DMS79 (cell line): ENCODE measurements around the gene ATG2B.

ENCODE experiments used
- DNase-seq: peaks from one replicate; lab custom pipeline; 2025; lab: John Stamatoyannopoulos, UW

ATG2B gene

DNA sequence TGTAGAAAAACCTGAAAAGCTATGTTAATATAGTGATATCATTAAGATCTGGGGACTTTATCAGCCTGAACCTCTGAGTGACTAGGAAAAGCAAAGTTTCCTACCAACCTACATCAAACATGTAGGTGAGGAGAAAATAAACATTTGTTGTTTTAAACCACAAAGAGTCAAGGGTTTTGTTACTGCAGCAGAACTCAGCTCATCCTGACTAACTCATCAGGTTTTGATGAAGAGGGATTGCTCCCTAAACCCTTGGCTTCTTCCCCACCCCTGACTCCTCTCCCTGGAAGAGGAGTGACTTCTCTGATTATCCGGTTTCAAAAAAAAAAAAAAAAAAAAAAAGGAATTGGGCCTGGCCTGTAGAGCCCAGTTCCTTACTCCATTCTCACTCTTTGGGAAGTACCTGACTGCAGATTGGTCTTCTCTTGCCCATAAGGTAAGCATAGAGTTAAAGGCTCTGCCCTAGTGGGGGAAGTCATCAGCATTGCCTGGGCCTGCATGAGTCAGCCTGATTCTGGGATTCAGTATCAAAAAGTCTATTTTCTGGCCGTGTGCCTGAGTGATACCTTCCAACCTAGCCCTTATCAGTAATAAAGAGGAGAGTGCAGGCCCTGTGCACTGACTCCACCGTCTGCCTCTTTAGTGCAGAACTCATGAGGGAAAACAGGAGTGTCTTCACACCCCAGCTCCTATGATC, 90.2 kb downstream of the ATG2B start:
- DNase-seq: no peak

DNA sequence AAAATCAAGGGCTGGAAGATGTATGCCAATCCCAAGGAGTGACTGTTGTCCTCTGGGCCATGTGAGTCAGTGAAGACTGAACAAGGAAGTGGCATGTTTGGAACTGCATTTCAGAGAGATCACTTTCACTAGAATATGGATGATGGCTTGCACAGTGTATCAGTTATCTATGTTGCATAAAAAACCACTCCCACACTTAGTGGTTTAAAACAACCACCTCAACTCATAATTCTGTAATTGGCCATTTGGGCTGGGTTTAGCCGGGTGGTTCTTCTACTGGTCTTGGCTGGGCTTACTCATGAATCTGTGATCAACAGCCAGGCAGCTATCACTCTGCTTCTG, 91.7 kb downstream of the ATG2B start:
- no peak for DNase-seq

DNA sequence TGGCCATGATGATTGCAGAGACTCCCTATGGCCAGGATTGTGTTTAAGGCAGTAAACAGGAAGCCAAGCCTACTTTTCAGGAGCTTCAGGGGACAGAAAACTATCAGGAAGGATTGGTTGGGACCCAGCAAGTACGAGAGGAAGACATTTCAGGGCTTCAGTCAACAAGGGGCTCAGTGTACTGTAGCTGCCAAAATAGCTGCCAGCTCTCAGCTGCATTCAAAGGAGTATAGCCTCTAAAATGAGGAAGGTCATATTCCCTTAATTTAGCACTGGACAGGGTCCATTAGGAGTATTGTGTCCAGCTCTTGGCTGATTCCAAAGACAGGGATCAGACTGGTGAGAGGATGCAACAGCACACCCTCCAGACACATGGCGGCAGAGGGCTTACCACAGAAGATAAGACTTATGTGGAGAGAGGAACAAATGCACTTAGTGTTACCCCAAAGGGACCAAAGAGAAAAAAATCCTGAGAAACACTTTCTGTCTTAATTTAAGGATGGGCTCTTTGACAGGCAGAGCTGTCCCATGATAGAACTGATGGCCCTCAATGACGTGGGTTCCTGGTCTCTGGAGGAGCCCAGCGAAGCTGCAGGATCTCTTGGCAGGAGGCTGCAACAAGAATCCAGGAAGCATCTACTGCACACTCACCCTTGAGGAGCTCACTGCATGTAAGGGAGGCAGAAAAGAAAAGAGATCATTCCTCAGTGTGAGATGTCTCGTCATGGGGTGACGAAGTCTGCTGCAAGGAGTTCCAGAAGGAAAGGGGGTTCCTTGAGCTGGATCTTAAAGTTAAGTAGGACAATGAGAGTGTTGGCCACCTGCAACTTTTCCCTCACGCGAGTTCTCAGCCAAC, 92.3 kb downstream of the ATG2B start:
- no peak for DNase-seq

DNA sequence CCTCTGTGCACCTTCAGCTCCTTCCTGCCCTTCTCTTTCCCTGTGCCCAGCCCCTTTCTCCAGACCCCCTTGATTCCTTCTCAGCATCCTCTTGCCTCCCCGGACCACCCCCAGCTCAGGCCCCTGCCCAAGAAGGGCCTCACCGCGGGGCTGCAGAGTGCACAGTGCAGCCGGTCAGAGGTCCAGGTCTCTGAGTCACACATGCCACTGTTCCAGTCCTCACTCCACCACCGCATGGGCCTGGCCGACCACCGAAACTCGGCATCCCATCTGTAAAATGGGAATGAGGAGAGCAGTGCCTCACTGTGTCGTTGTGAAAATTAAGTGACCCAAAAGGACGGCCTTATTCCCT, 93.8 kb downstream of the ATG2B start:
- no peak for DNase-seq

DNA sequence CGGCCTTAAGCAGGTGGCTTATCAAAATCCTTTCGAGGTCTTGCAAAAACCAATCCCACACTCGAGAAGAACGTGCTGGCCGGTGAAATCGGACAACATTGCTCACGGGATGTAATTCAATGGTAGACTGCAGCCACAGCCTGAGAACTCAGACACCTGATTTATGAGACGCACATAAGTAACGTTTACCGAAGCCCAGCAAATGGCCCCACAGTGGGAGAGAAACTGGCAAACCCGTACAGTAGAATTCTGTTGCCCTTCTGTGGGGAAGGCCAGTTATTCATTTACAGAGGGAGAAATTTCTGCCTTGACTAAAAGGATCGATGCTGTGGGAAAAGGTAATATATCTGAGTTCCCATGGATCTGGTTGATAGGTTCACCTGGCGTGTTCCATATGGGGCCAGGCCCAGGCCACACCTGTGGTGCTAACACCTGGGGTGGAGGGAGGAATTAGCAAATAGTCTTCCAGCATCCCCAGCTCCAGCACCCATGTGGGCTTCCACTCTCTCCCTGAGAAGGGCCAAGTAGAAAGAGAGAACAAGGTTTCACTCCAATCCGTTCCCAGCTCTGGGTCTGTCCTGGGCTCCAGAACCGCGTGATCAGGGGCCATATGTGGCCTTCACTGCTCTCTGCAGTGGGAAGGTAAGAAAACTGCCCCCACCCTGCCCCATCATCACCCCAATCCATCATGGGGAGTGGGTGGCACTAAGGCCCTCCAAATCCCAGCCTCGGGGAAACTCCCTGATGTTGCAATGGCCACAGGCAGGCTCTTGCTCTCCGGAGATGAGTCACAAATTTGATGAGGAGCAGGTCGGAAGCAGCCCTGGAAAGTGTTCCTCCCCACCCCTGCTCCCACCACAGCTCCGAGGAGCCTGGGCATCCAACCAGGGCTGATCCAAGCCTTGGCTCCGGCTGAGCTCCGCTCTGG, 94.4 kb downstream of the ATG2B start:
- DNase-seq: no peak

DNA sequence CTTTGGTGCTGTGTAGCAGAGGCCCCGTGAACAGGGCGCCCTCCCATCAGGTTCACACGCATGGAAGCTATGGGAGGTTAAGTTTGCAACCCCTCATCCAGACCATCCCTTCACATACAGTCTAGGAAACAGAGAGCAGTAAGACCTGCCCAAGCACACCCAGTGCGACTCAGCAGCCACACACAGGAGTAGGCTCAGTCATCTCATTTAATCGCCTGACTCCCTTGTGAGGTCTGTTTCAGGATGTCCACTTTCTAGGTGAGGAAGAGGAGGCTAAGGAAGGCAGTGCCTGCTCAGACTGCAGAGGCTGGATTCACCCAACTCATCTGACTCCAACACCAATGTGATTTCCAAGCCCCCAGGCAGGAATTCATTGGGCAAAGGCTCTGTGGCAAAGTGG, 95.2 kb downstream of the ATG2B start:
- no peak for DNase-seq

DNA sequence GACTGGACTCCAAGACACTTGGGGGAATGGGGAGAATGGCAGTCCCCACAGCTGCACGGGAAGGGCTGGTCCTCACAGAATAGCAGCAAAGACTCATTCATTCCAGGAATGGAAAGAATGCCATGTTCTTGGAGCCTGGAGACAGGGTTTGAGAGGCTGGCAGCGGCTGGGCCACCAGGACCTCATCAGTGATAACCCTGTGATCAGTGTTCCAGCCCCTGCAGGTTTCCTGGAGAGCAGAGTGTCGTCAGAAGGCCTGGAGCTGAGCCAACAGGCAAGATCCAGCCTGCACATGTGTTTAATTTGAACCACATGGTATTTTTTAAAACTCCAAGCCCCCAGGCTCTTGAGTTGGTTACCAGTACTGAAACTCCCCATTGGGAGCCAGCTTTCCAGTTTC, 95.8 kb downstream of the ATG2B start:
- DNase-seq: peak; percentile 39

DNA sequence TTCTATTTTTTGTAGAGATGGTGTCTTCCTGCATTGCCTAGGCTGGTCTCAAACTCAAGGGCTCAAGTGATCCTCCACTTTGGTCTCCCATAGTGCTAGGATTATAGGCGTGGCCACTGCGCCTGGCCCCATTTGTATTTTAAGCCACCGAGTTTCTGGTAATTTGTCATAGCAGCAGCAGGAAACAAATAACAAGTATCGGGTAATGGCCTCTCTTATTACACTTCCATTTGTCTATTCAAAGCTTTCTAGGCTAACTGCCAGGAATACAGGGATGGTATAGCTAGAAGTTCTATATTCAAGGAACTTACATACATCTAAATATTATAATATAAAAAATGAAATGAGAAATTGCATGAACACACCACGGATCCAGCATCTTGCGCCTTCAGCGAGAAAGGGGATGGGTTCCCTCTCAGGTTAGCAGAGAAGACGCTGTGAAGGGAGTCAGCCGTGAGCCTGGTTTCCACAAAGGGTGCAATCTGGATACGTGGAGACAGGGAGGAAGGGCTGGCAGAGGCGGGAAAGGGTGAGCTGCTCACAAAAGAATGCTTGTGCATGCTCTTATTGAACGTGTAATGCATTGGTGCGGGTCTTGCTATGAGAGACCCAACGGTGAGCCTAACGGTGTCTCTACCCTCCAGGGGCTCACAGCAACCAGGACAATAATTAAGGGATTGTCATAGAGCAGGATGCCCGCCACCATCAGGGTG, 97.6 kb downstream of the ATG2B start:
- DNase-seq: peak; percentile 36

DNA sequence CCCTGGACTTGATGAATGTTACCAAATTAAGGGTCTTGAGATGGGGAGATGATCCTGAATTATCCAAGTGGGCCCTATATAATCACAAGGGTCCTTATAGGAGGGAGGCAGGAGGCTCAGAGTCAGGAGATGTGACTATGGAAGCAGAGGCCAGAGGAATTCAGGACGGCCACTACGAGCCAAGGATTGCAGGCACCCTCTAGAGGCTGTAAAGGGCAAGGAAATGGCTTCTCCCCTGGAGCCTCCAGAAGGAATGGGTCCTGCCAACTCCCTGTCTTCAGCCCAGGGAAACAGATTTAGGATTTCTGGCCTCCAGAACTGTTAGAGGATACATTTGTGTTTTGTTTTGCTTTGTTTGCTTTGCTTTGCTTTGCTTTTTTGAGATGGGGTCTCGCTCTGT, 98.3 kb downstream of the ATG2B start:
- no peak for DNase-seq

DNA sequence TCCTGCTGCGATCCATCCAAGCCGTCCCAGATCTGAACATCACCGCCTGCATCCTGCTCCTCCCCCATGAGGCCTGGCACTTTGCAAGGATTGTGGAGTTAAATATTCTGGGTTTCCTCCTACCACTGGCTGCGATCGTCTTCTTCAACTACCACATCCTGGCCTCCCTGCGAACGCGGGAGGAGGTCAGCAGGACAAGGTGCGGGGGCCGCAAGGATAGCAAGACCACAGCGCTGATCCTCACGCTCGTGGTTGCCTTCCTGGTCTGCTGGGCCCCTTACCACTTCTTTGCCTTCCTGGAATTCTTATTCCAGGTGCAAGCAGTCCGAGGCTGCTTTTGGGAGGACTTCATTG, 99.0 kb downstream of the ATG2B start:
- DNase-seq: no peak

DNA sequence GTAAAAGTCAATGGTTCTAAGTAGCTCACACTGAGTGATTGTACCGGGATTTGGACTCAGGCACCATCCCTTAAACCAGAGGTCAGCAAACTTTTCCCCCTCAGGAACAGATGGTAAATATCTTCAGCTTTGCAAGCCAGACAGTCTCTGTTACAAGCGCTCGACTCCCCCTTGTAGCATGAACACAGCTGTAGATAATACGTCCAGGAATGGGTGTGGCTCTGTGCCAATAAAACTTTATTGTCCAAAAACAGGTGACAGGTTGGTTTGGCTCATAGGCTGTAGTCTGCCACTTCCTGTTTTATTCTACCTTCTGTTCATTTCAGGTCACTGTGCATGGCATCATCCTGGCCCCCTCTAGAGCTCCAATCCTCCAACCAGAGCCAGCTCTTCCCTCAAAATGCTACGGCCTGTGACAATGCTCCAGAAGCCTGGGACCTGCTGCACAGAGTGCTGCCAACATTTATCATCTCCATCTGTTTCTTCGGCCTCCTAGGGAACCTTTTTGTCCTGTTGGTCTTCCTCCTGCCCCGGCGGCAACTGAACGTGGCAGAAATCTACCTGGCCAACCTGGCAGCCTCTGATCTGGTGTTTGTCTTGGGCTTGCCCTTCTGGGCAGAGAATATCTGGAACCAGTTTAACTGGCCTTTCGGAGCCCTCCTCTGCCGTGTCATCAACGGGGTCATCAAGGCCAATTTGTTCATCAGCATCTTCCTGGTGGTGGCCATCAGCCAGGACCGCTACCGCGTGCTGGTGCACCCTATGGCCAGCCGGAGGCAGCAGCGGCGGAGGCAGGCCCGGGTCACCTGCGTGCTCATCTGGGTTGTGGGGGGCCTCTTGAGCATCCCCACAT, 99.6 kb downstream of the ATG2B start:
- DNase-seq: no peak

DNA sequence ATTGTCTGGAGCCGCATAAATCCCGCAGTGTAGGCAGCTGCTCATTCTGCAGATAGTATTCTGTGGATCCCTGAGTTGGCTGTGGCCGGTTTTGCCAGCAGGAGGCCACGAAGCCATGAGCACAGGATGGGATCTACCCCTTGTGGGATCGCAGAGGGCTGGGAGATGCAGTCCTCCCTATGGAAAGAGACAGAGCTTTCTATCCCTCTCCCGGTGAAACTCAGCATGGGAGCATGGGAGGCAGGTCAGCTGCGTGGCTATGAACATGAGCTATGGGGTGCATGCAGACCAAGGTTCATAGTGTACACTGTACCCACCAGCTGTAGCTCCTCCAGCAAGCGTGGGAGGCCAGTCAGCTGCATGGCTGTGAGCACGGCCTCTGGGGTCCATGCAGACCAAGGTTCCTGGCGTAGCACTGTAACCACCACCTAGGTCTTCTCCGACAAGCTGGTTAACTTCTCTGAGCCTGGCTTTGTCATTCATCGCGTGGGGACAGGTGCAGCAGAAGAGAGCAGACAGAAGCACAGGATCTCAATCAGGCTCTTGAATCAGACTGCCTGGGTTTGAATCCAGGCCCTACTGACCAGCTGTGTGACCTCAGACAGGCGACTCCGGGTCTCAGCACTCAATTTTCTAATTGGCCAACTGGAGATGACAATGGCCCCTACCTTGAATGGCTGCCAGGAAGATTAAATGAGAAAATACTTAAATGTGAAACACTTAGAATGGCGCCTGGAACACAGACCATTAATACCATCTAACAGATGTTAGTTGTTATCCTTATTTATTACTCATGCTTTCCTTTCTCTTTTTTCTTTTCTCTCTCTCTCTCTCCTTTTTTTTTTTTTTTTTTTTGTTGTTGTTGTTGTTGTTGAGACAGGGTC, 101.1 kb downstream of the ATG2B start:
- DNase-seq: no peak

DNA sequence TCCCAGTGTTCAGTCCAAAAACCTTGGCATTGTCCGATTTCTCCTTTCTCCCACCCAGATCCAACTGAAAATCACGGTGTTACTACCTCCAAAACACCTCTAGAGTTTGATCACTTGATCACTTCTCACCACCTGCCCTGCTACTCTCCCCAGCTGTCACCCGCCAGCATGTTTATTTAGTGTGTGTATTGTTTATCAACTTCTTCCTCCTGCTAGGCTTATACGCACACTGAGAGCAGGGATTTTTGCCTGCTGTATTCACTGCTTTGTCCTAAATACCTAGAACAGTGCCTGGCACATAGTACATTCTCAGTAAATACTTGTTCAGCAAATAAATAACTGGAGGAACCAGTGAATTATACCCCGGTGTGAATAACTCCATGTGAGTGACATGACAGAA, 102.1 kb downstream of the ATG2B start:
- DNase-seq: no peak

DNA sequence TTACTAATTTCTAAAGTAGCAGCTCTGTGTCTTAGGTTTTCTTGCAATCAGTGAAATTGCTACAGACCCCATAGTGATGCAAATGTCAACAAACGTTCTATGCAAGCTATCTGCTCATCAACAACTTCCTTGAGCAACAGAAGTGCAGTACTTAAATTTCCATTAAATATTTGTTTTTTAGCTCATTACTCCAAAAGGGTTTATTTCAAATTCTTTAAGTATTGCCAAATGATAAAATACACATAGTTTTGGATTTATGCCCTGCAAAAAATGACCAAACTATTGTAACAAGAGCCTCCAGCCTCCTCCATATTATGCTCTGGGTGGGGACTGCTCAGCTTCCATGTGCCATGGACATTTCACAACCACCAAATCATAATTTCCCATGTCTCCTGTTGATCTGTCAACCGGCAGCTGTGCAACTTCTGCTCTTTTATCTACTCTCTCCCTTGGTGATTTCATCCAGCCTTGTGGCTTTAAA, 102.8 kb downstream of the ATG2B start:
- no peak for DNase-seq

DNA sequence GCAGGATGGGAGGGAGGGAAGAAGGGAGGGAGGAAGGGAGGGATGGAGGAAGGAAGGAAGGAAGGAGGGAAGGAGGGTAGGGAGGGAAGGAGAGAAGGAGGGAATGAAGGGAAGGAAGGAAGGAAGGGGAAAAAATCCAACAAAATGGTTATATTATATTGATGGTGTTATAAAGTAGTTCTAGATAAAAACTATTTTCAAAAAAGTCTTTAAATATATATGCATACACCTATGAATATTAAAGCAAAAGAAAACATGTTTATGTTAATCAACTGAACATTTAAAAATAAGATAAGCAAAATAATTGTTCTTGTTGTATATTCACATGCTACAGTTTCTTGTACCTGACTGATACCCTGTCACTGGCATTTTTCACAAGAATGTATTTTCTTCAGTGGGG, 105.2 kb downstream of the ATG2B start:
- DNase-seq: no peak

DNA sequence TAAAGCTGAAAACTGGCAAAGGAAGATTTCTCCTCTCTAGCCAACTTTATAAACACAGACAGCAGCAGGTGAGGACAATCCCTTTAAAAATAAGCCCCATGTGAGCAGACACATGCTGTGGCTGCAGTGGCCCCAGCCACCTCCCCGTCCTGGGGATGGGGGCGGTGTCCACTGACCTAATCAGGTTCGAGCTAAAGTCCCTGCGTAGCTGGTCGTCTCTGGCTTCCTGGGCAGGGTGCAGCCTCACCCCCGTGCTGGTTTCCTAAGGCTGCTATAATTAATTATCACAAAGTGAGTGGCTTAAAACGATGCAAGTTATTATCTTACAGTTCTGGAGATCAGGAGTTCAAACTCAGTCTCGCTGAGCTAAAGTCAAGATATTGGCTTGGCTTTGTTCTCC, 106.1 kb downstream of the ATG2B start:
- no peak for DNase-seq

DNA sequence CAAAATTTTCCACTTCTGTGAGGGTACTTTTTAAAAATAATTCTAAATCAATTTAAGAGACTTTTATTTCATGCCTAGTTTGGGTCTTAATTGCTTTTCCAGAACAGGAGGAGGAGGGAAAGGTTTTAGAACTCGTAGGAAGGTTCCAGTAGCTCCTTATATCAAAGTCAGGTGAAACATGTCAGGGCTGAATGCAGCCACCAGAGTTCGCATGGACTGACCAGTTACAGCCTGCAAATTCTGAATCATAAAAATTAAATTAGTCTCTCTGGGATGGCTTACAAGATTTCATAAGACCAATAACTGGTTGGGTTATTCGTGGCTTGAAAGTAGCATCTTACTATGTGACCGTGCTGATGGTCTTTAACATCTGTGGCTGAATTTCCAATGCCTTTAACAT, 106.7 kb downstream of the ATG2B start:
- no peak for DNase-seq

DNA sequence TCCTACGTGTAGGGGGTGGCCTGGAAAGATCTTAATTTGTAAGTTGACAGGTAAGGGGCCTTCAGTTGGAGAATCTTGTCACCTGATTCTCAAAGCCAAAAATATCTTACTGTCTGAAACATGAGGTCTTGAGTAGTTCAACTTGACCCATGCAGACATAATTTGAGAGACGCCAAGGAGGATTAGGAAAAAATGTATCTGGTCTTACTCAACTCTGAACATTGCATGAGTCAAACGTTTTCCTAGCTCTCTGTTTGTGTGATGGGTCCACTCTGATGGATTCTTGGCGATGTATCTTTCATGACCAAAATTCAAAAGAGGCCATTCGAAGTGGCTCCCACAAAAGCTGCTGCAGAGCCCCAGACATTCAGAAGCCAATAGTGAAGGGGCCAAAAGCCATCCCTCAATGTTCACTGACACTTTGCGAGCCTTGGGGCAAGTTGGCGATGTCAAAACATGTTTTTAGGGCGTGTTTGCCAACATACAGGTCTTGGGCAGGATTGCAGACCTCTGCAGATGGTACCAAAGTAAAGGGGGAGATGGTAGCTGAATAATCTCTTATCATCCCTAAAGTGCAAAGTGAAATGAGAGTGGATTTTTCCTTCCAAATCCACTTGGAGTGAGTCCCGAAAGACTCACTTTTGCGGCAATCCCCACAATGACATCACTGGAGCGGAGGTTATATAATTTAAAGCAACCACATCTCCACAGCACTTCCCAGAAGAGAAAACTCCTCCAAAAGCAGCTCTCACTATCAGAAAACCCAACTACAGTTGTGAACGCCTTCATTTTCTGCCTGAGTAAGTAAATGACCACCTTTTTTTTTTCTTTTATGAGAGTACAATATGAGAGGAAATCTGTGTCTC, 107.4 kb downstream of the ATG2B start, which contains the start of gene BDKRB1:
TSS of gene BDKRB1 (plus strand) at position 710 of the 866 bp plus-strand sequence. CDS start 7,473 bp downstream, outside the sequence.
- DNase-seq: no peak

DNA sequence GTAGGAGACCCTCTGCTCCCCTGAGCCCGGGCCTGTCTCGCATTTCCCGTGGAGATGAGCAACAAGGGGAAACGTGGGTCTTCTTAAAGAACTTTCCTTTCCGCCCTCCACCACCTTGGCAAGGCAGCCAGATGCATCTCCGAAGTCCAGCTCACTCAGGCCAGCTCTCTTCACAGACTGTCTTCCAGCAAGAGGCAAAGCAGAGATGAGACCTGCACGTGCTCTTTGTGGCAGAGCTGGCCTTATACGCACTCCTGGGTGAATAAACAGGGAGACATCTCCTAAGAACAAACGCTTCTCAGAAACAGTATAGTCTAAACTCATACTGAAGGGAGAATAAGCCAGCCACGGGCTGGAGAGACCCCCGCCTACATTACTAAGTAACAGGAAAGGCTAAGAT, 108.5 kb downstream of the ATG2B start:
- DNase-seq: no peak
